Chondrocyte (in vitro differentiated cells): Measurements from ENCODE around the gene PLXNA4. TPM values are rescaled to one million over a fixed set of nuclear protein-coding genes. Genes with fewer than 3 reads are reported as not detected.

Experiments
- DNase-seq: peaks from one replicate; pipeline ENCODE4 v3.0.0; 2021; ENCODE audit warnings: mixed read lengths, low spot score
- H3K27ac Mint-ChIP-seq: one replicate; pipeline ENCODE4 v1.8.0; 2021; ENCODE audit warnings: mild to moderate bottlenecking, moderate library complexity, mixed read lengths; ENCODE audit not compliant: unreplicated experiment
- H3K27me3 Mint-ChIP-seq: 2 replicates; pipeline ENCODE4 v1.8.0; 2021; ENCODE audit warnings: low read depth, mixed read lengths
- H3K36me3 Mint-ChIP-seq: 2 replicates; pipeline ENCODE4 v1.8.0; 2021; ENCODE audit warnings: low read depth, mixed read lengths
- H3K4me1 Mint-ChIP-seq: 2 replicates; pipeline ENCODE4 v1.8.0; 2021; ENCODE audit warnings: low read depth, mild to moderate bottlenecking, mixed read lengths
- H3K4me3 Mint-ChIP-seq: one replicate; pipeline ENCODE4 v1.8.0; 2021; ENCODE audit warnings: mild to moderate bottlenecking, moderate library complexity, mixed read lengths; ENCODE audit not compliant: unreplicated experiment
- H3K9me3 Mint-ChIP-seq: 2 replicates; pipeline ENCODE4 v1.8.0; 2021; ENCODE audit warnings: low read depth, mixed read lengths
- CTCF ChIP-seq: fragments of 200-600 bp; sonication (generic); IDR thresholded peaks from 2 replicates; pipeline ENCODE4 v1.5.0; 2021; ENCODE audit warnings: antibody characterized with exemption, mild to moderate bottlenecking, moderate library complexity
- total RNA-seq: library from RNA; stranded (reverse); gene quantifications from 3 replicates; pipeline ENCODE4 v1.2.1, GENCODE V29; 2021

PLXNA4 gene
- total RNA-seq, 1 donor from 2014 or later = 11.3 TPM

- DNase-seq = no peak
- no peak for TF ChIP-seq CTCF
- H3K27me3 Mint-ChIP-seq = no peaks in the 10 kb centered on the region
Observed at GRCh38 chr7:132275416-132276233, 300.6 kb downstream of the PLXNA4 start.

GRCh38 chr7:132272763-132273371 lies 303.4 kb downstream of the PLXNA4 start:
- Mint-ChIP-seq H3K36me3 (no peaks in the 10 kb centered on the region), H3K27me3 (no peaks in the 10 kb centered on the region), H3K9me3 (no peaks in the 10 kb centered on the region), H3K4me1 (peaks cover 34% of the 10 kb centered on the region), H3K27ac (no peak overlapping the region), H3K4me3 (no peak overlapping the region)
- TF ChIP-seq CTCF = no peak
- DNase-seq = no peak

More at GRCh38 chr7:132275416-132276233, 300.6 kb downstream of the PLXNA4 start:
- no peaks in the 10 kb centered on the region for H3K9me3 Mint-ChIP-seq
- no peak overlapping the region for H3K4me3 Mint-ChIP-seq
- H3K27ac Mint-ChIP-seq = no peak overlapping the region
- no peaks in the 10 kb centered on the region for H3K36me3 Mint-ChIP-seq
- peaks cover 50% of the 10 kb centered on the region for H3K4me1 Mint-ChIP-seq

- Mint-ChIP-seq H3K36me3 (no peaks in the 10 kb centered on the region), H3K4me1 (peaks cover 11% of the 10 kb centered on the region), H3K27me3 (no peaks in the 10 kb centered on the region), H3K27ac (no peak overlapping the region), H3K4me3 (no peak overlapping the region), H3K9me3 (no peaks in the 10 kb centered on the region)
- DNase-seq = no peak
- no peak for TF ChIP-seq CTCF
Observed at GRCh38 chr7:132270517-132270916, 305.8 kb downstream of the PLXNA4 start.

GRCh38 chr7:132269718-132270117 lies 306.6 kb downstream of the PLXNA4 start:
- Mint-ChIP-seq H3K9me3 (no peaks in the 10 kb centered on the region), H3K27me3 (no peaks in the 10 kb centered on the region), H3K4me1 (peaks cover 7% of the 10 kb centered on the region), H3K36me3 (no peaks in the 10 kb centered on the region), H3K4me3 (no peak overlapping the region), H3K27ac (no peak overlapping the region)
- no peak for TF ChIP-seq CTCF
- no peak for DNase-seq

- Mint-ChIP-seq H3K9me3 (no peaks in the 10 kb centered on the region), H3K27me3 (no peaks in the 10 kb centered on the region), H3K4me1 (no peaks in the 10 kb centered on the region), H3K27ac (no peak overlapping the region), H3K36me3 (peaks cover 1% of the 10 kb centered on the region), H3K4me3 (no peak overlapping the region)
- DNase-seq = no peak
- no peak for TF ChIP-seq CTCF
Observed at GRCh38 chr7:132263151-132263550, 313.1 kb downstream of the PLXNA4 start.
